ENCODE measurements around the gene PGAP3.

PGAP3 gene

GRCh38 chr17:39633570-39634183, 54.2 kb downstream of the PGAP3 start:
- Histone ChIP-seq H3K9ac (ENCODE audit: low read length) (no peak overlapping the region), H3K27me3 (ENCODE audit: insufficient read depth, low read length) (no peaks in the 10 kb centered on the region), H2AFZ (ENCODE audit: low read length) (no peak overlapping the region), H3K4me1 (ENCODE audit: insufficient read depth, low read length, severe bottlenecking) (peaks cover 27% of the 10 kb centered on the region), H4K20me1 (ENCODE audit: insufficient read depth, low read length) (no peaks in the 10 kb centered on the region), H3K9me2 (ENCODE audit: low read depth, low read length) (no peaks in the 10 kb centered on the region), H3K79me2 (ENCODE audit: insufficient read depth, low read length) (no peaks in the 10 kb centered on the region; the same call in 1 of the 2 replicates), H3K9me3 (ENCODE audit: low read length) (no peaks in the 10 kb centered on the region), H3K36me3 (ENCODE audit: insufficient read depth, low read length) (no peaks in the 10 kb centered on the region), H3K4me3 (ENCODE audit: low read depth, low read length, poor library complexity, severe bottlenecking) (no peak overlapping the region), H3K27ac (ENCODE audit: low read depth, low read length, poor library complexity, severe bottlenecking) (no peak overlapping the region), H3K4me2 (ENCODE audit: low read length) (no peak overlapping the region), H3F3A (ENCODE audit: insufficient read depth, low read length) (no peaks in the 10 kb centered on the region)
- TF ChIP-seq EZH2 (IDR thresholded peaks at IDR 0.05; ENCODE audit: borderline replicate concordance, low read length) (no peak), CTCF (IDR thresholded peaks at IDR 0.05; ENCODE audit: low read length) (no peak)

GRCh38 chr17:39632153-39632941, 55.5 kb downstream of the PGAP3 start:
- Histone ChIP-seq H3K4me3 (ENCODE audit: low read depth, low read length, poor library complexity, severe bottlenecking) (no peak overlapping the region), H3K9ac (ENCODE audit: low read length) (no peak overlapping the region), H2AFZ (ENCODE audit: low read length) (no peak overlapping the region), H3K27ac (ENCODE audit: low read depth, low read length, poor library complexity, severe bottlenecking) (no peak overlapping the region), H3K27me3 (ENCODE audit: insufficient read depth, low read length) (no peaks in the 10 kb centered on the region), H3K9me3 (ENCODE audit: low read length) (no peaks in the 10 kb centered on the region), H4K20me1 (ENCODE audit: insufficient read depth, low read length) (no peaks in the 10 kb centered on the region), H3K79me2 (ENCODE audit: insufficient read depth, low read length) (no peaks in the 10 kb centered on the region), H3K4me2 (ENCODE audit: low read length) (no peak overlapping the region), H3K36me3 (ENCODE audit: insufficient read depth, low read length) (no peaks in the 10 kb centered on the region), H3K9me2 (ENCODE audit: low read depth, low read length) (no peaks in the 10 kb centered on the region), H3K4me1 (ENCODE audit: insufficient read depth, low read length, severe bottlenecking) (peaks cover 15% of the 10 kb centered on the region), H3F3A (ENCODE audit: insufficient read depth, low read length) (no peaks in the 10 kb centered on the region)
- no peak for TF ChIP-seq EZH2 (IDR thresholded peaks at IDR 0.05; ENCODE audit: borderline replicate concordance, low read length)
- no peak for TF ChIP-seq CTCF (IDR thresholded peaks at IDR 0.05; ENCODE audit: low read length)

GRCh38 chr17:39631403-39631802, 56.5 kb downstream of the PGAP3 start:
- H3K9me2 ChIP-seq (ENCODE audit: low read depth, low read length), result no peaks in the 10 kb centered on the region
- no peak overlapping the region for H3K9ac ChIP-seq (ENCODE audit: low read length)
- no peaks in the 10 kb centered on the region for H4K20me1 ChIP-seq (ENCODE audit: insufficient read depth, low read length)
- no peaks in the 10 kb centered on the region for H3F3A ChIP-seq (ENCODE audit: insufficient read depth, low read length)
- H3K4me1 ChIP-seq (ENCODE audit: insufficient read depth, low read length, severe bottlenecking), result peaks cover 11% of the 10 kb centered on the region
- no peaks in the 10 kb centered on the region for H3K79me2 ChIP-seq (ENCODE audit: insufficient read depth, low read length)
- no peak overlapping the region for H3K4me3 ChIP-seq (ENCODE audit: low read depth, low read length, poor library complexity, severe bottlenecking)
- no peak overlapping the region for H3K27ac ChIP-seq (ENCODE audit: low read depth, low read length, poor library complexity, severe bottlenecking)
- TF ChIP-seq EZH2 (IDR thresholded peaks at IDR 0.05; ENCODE audit: borderline replicate concordance, low read length), result no peak
- TF ChIP-seq CTCF (IDR thresholded peaks at IDR 0.05; ENCODE audit: low read length), result no peak
- H3K4me2 ChIP-seq (ENCODE audit: low read length), result no peak overlapping the region
- H3K27me3 ChIP-seq (ENCODE audit: insufficient read depth, low read length), result no peaks in the 10 kb centered on the region
- no peaks in the 10 kb centered on the region for H3K36me3 ChIP-seq (ENCODE audit: insufficient read depth, low read length)
- no peaks in the 10 kb centered on the region for H3K9me3 ChIP-seq (ENCODE audit: low read length)
- no peak overlapping the region for H2AFZ ChIP-seq (ENCODE audit: low read length)
